ENCODE results near the gene PVR.
"Not testable (repeated sequence)": the region's sequence is repeated elsewhere in the genome, so short reads cannot be mapped to it uniquely, and the experiment has no call there.

Gene PVR

DNA sequence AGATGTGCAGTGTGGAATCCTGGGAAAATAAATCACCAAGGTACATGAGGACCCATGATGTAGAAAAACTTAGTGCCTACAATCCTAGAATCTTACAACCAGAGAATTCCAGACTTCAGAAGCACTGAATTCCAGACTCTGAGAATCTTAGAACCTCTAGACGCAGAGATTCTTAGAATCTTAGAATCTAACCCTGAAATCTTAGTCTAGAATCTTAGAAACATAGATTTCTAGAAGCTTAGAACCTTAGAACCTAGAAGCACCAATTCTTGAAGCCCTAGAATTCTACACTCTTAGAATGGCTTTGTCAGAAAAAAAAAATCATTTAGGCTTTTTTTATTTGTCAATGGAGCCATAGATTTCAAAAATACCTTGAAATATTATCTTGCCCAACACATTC is 61.3 kb downstream of the PVR start:
- DNase-seq, result no peak

DNA sequence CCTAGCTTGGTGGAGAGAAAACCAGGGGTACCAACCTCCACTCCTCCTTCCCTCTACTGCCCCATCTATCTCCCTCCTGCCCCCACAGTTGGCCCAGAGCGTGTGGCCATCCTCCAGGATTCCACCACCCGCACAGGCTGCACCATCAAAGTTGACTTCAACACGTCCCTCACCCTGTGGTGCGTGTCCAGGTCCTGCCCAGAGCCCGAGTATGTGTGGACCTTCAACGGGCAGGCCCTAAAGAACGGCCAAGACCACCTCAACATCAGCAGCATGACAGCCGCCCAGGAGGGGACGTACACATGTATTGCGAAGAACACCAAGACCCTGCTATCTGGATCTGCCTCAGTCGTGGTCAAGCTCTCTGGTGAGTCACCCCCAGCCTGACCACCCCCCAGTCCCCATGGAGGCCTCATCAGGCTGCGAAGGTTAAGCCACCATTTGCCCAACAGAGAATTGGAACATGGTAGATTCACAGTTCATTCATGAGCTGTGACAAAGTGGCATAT is 61.8 kb downstream of the PVR start:
- DNase-seq, result no peak

GRCh38 chr19:44706506-44707236 is 63.0 kb downstream of the PVR start:
- DNase-seq, result no peak

DNA sequence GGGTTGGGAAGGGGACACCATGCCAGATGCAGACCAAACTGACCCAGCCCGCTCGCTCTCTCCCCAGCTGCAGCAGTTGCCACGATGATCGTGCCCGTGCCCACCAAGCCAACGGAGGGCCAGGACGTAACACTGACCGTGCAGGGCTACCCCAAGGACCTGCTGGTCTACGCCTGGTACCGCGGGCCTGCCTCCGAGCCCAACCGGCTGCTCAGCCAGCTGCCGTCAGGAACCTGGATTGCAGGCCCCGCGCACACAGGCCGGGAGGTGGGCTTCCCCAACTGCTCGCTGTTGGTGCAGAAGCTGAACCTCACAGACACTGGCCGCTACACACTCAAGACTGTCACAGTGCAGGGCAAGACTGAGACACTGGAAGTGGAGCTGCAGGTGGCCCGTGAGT is 64.1 kb downstream of the PVR start:
- no peak for DNase-seq

DNA sequence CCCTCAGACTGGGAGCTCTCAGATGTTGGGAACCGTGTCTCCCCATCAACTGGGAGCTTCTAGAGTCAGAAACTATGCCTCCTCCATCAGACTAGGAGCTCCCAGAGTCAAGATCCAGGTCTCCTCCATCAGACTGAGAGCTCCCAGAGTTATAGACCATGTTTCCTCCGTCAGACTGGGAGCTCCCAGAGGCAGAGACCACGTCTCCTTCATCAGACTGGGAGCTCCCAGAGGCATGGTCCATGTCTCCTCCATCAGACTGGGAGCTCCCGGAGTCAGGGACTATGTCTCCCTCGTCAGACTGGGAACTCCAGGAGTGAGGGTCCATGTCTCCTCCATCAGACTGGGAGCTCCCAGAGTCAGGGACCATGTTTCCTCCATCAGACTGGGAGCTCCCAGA is 65.2 kb downstream of the PVR start:
- DNase-seq, result no peak

DNA sequence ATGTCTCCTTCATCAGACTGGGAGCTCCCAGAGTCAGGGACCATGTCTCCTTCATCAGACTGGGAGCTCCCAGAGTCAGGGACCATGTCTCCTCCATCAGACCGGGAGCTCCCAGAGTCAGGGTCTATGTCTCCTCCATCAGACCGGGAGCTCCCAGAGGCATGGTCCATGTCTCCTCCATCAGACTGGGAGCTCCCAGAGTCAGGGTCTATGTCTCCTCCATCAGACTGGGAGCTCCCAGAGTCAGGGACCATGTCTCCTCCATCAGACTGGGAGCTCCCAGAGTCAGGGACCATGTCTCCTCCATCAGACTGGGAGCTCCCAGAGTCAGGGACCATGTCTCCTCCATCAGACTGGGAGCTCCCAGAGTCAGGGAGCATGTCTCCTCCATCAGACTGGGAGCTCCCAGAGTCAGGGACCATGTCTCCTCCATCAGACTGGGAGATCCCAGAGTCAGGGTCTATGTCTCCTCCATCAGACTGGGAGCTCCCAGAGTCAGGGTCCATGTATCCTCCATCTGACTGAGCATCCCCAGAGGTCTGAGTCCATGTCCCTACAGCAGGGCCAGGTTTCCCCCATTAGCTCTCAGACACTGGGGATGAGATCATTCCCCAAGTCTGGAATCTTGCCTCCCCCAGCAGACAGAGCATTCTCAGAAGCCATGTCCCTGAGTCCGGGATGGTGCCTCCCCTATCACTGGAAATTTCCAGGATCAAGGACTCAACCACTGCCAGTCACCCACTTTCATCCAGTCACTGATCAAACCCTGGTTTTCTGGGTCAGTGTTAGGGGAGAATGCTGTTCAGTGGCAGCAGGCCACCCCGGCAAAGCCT is 65.9 kb downstream of the PVR start:
- not testable (repeated sequence) for DNase-seq

DNA sequence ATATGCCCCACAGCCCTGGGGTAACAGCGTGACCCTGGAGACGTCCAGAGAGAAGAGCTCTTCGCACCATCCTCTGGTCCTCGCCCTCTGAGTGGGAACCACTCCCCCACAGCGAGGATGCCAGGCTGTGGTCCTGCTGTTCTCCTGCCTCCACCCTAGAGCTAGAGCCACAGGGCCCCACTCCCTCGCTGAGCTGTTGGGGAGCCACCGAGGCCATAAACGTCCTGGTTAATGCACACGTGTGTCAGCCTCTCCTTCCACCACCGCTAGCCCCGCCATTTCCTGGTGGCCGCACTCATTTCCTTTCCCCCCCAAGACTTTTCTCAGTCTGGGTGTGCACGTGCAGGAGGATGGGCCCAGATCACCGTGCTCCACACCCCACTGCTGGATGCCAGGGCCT is 66.8 kb downstream of the PVR start:
- DNase-seq, result no peak

GRCh38 chr19:44712864-44713515 is 69.3 kb downstream of the PVR start:
- DNase-seq, result peak; percentile 50

All from NCI-H82 (cell line).